Kasumi-1 (cell line): ENCODE results near the gene MTA2.
"Not testable (repeated sequence)": the region's sequence is repeated elsewhere in the genome, so short reads cannot be mapped to it uniquely, and the experiment has no call there.

Source experiments
- DNase-seq, 2 experiments: peaks; one replicate each; lab custom pipeline; 2025; lab: John Stamatoyannopoulos, UW

The MTA2 gene

DNA sequence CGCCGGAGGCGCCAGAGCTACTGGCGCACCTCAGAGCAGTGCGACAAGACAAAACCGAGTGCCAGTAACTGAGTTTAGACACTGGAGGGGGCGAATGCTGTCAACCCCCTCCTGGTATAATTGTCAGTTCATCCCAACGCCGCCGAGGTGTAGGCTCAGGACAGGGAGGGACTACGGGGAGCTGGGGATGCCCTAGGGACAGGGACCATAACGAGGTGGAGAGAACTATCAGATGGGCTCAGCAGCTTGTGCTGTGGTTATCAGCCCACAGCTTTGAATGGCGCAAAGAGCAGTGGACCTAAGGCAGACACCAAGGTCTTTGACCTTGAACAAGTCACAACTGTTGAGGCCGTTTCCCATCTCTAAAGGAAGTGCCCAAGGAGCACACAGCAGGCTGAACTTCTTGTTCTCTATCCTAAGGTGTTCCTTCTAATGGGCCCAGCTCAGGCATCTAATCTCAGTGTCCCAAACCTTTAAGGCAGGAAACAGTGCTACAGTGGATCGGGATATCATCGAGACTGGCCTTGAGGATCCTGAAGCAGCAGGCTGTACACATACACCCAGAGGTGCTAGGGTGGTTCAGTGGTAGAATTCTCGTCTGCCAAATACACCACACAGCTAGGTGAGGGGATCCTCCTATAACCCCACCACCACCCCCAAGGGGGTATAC, 9.4 kb downstream of the MTA2 start:
- peak in 1 of 2 experiments; percentile 40 for DNase-seq

- peak; percentile 100 for DNase-seq
Observed at GRCh38 chr11:62591448-62592145, 10.1 kb downstream of the MTA2 start, which contains the start of gene TUT1. Gene TUT1 (minus strand): TSS chr11:62591523. CDS start chr11:62591485, 38 bp downstream.

- peak in 1 of 2 experiments; percentile 24 for DNase-seq
Observed at GRCh38 chr11:62588966-62589637, 12.6 kb downstream of the MTA2 start.

GRCh38 chr11:62585356-62585755, 16.3 kb downstream of the MTA2 start:
- DNase-seq, result not testable (repeated sequence)

DNA sequence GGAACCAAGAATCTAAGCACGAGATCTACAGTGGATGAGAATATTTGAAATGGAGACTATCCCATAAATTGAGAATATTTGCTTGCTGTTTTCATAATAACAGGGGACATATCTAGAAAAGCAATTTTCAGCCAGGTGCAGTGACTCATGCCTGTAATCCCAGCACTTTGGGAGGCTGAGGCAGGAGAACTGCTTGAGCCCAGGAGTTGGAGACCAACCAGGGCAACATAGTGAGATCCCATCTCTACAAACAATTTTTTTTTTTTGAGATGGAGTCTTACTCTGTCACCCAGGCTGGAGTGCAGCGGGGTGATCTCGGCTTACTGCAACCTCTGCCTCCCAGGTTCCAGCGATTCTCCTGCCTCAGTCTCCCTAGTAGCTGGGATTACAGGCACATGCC, 19.9 kb downstream of the MTA2 start:
- DNase-seq, result not testable (repeated sequence)

- DNase-seq, result no peak
Observed at GRCh38 chr11:62580959-62581715, 20.5 kb downstream of the MTA2 start.

GRCh38 chr11:62579252-62579651, 22.4 kb downstream of the MTA2 start:
- no peak for DNase-seq

DNA sequence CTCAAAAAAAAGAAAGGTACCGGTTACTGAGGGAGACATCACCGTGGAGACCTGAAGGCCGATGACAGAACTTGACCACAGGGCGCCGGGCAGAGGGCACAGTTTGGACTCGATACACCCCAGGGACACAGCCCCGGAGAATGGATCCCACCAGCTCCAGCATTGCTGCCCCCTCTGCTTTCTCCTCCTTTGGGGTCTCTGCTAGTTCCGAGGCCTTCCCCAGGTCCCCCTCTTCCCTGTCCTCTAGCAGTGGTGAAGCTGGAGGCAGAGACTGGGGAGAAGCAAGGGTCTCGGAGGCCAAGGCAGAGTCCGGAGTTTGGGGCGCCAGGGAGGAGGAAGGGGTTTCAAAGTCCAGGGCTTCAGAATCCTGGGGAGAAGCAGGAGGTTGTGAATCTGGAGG, 23.1 kb downstream of the MTA2 start:
- DNase-seq, result no peak

DNA sequence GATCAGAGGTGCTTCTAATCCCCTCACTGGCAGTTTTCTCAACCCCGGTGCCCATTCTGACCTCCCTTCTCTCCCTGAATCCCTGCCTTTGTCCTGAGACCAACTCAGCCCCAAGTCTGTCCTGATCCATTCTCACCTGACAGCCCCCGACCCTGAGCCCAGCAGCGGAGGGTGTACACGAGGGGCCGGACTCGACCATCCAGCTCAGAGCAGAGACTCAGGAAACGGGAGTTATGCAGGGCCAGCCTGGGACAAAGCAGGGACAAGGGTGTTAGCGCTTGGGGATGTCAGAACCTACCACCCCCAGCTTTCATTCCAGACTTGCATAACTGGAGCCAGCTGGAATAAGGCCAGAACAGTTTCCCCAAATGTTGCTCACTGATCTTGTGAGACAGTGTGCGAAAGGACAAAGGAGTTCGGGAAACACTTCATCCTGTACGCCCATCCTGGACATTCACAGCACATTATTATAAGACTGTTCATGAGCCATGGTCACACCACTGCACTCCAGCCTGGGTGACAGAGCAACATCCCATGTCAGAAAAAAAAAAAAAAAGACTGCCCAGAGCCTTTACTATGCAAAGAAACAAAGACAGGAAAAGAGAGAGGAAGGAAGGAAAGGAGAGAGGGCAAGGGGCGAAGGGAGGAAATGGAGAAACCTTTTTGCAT, 24.5 kb downstream of the MTA2 start:
- no peak for DNase-seq

GRCh38 chr11:62575837-62576236, 25.8 kb downstream of the MTA2 start:
- DNase-seq, result no peak

DNA sequence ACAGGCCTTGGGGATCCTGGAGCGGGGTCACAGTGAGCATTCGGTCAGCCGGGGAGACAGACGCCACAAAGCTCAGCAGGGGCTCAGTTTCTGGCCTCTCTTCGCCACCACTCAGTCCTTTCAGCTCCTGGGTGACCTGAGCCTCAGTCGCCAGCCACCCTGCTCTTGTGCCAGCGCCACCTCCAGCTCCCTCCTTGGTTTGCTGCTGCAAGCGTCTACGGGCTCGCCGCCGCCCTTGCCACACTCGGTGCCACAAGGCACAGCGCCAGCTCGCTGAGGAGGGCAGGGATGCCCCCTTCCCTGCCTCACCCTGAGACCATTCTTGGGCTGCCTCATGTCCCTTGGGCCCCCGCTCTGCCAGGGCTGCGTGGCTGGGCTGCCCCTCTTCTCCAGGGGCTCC, 26.5 kb downstream of the MTA2 start:
- DNase-seq, result no peak

- peak; percentile 36 to 56 for DNase-seq
Observed at GRCh38 chr11:62574363-62575071, 27.1 kb downstream of the MTA2 start.

- DNase-seq, result peak; percentile 100
Observed at GRCh38 chr11:62573592-62574362, 27.9 kb downstream of the MTA2 start, which contains the start of gene EEF1G. Gene EEF1G (minus strand): TSS chr11:62573891. CDS start chr11:62573842, 49 bp downstream.

DNA sequence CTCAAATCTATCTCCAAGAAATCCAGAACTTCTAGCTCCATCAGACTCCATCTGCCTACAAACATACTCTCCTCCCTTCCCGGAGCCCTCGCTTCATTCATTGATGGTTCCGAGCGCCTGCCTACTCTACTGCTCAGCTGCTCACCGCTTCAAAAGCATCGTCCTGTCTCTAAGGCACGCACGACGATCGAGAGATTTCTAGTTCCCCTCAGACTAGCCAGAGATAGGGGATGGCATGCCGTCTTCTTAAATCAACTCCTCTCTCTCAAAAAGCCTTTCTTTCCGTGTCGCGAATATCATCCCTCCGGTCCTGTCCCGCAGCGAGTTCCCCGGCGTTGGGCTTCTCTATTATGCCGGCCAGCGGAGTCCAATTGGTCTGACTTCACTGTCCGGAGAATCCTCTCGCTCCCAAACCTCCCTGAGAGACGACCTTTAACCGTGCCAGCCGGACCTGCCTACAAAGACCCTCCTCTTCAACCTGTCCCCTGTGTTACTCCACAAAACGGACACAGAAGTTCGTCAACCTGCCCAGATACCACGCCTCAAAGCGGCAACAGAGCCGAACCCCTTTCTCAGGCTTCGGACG, 28.6 kb downstream of the MTA2 start:
- DNase-seq, result peak; percentile 15 to 33

GRCh38 chr11:62572431-62572830, 29.2 kb downstream of the MTA2 start:
- DNase-seq, result no peak

DNA sequence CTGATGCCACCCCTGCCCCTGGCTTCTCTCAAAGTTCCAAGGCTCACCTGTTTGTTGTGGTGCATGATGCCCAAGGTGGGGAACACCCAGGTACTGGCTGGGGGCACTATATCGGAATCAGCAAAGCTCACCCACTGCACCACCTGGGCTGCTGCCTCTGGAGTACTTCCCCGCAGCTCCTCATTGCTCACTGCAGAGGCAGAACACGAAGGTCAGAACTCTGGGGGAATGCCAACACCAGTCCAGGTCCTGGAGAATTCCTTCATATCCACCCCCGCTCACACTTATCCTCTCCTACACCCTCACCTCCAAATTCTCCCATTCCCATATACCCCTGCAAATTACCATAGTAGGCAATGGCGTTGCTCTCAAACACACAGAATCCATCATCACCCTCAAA, 30.2 kb downstream of the MTA2 start:
- not testable (repeated sequence) for DNase-seq

GRCh38 chr11:62570903-62571302, 30.8 kb downstream of the MTA2 start:
- not testable (repeated sequence) for DNase-seq

DNA sequence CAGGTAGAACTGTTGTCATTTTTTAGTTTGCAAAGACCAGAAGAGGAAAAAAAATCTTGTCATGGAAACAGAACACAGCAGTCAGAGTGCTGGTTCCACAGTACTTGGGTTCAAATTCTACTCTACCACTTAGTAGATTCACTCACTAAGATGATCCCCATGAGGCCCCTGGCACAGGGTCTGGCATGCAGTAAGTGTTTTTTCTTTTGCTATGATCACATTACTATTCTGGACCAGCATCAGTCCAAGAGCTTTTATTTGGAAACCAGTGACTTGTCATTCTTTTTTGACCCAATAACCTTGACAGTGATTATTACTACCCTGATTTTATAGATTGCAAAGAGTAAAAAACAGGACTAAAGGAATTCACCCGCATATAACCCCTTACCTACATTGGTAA, 32.1 kb downstream of the MTA2 start:
- no peak for DNase-seq

GRCh38 chr11:62567018-62567633, 34.5 kb downstream of the MTA2 start:
- DNase-seq, result no peak
